HG02943 (cell line): ENCODE data around the gene TVP23A.
"Not testable (repeated sequence)": the region's sequence is repeated elsewhere in the genome, so short reads cannot be mapped to it uniquely, and the experiment has no call there.

ENCODE experiments used
- ATAC-seq: cut with Tn5 transposase; IDR thresholded peaks from one replicate; pipeline ENCODE4 v1.9.1; 2021; ENCODE audit warnings: mild to moderate bottlenecking, low read depth, moderate library complexity; ENCODE audit not compliant: unreplicated experiment

TVP23A gene

GRCh38 chr16:10836174-10836853 is 17.7 kb upstream of the TVP23A start:
- no peak for ATAC-seq

GRCh38 chr16:10835281-10835931 is 16.8 kb upstream of the TVP23A start:
- ATAC-seq, result no peak

- no peak for ATAC-seq
These were observed 16.2 kb upstream of the TVP23A start for GRCh38 chr16:10834766-10835165.

GRCh38 chr16:10834130-10834529 is 15.5 kb upstream of the TVP23A start:
- ATAC-seq, result no peak

GRCh38 chr16:10833271-10833670 is 14.7 kb upstream of the TVP23A start:
- ATAC-seq, result no peak

GRCh38 chr16:10831894-10832886 is 13.6 kb upstream of the TVP23A start:
- no peak for ATAC-seq

GRCh38 chr16:10830240-10830639 is 11.6 kb upstream of the TVP23A start:
- ATAC-seq, result not testable (repeated sequence)

GRCh38 chr16:10829390-10830098 is 10.9 kb upstream of the TVP23A start:
- not testable (repeated sequence) for ATAC-seq

- ATAC-seq, result no peak
These were observed 10.3 kb upstream of the TVP23A start for GRCh38 chr16:10828851-10829366.

GRCh38 chr16:10827691-10828341 is 9.2 kb upstream of the TVP23A start:
- ATAC-seq, result no peak

GRCh38 chr16:10824111-10824893 is 5.7 kb upstream of the TVP23A start:
- no peak for ATAC-seq

- no peak for ATAC-seq
These were observed 4.1 kb upstream of the TVP23A start for GRCh38 chr16:10822702-10823101.

GRCh38 chr16:10820546-10820945 is 2.0 kb upstream of the TVP23A start:
- no peak for ATAC-seq

GRCh38 chr16:10817514-10817913 is 1.1 kb downstream of the TVP23A start:
- ATAC-seq, result no peak

- no peak for ATAC-seq
These were observed 5.5 kb downstream of the TVP23A start for GRCh38 chr16:10813099-10813455.

- peak; percentile 64 for ATAC-seq
These were observed 6.1 kb downstream of the TVP23A start for GRCh38 chr16:10812312-10813098.

- no peak for ATAC-seq
These were observed 8.9 kb downstream of the TVP23A start for GRCh38 chr16:10809706-10810105.

GRCh38 chr16:10808850-10809249 is 9.7 kb downstream of the TVP23A start:
- no peak for ATAC-seq
